GM18519 (cell line): ENCODE measurements around the gene FCSK.
"Not testable (repeated sequence)": the region's sequence is repeated elsewhere in the genome, so short reads cannot be mapped to it uniquely, and the experiment has no call there.

Experiments
- ATAC-seq: cut with Tn5 transposase; IDR thresholded peaks from one replicate; pipeline ENCODE4 v1.9.1; 2021; ENCODE audit warnings: mild to moderate bottlenecking, moderate library complexity; ENCODE audit not compliant: unreplicated experiment, low FRiP score

FCSK gene

DNA sequence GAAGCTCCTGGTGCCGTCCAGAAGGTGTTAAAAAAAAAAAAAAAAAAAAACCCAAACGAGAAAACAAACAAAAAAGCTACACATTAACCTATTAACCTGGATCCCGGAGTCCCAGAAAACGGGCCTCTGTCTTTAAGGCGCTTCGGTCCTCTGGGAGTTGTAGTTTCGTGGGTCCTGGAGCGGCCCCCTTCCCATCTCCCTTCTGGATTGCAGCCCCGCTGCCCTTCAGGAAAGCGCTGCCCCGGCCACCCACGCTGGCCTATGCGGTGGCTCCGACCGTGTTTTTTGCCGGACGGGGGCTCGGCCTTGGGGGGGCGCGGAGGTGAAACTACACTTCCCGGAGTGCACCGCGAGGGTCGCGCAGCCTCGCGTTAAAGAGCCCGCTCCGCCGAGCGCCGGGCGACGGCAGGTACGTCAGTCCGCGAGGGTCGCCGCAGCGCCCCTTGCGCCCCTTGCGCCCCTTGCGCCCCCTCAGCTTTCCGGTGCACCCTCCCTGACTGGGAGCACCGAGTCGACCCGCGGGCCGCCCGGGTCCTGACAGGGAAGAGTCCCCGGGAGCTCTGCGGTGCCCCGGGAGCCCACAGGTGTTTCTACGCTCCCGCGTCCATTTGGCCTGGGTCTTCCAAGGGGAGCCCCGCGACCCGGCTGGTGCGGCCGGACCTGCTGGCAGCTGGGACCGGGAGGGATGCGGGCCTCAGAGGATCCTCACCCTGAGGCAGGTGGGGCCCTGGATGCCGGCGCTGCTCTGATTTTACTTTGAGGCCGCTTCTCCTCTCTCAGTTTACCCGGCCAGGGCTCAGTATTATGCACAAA, at the start of gene FCSK:
Gene FCSK (plus strand): TSS at position 374 of the 813 bp plus-strand sequence. CDS start 8,596 bp downstream, outside the sequence.
- ATAC-seq: peak; percentile 59

DNA sequence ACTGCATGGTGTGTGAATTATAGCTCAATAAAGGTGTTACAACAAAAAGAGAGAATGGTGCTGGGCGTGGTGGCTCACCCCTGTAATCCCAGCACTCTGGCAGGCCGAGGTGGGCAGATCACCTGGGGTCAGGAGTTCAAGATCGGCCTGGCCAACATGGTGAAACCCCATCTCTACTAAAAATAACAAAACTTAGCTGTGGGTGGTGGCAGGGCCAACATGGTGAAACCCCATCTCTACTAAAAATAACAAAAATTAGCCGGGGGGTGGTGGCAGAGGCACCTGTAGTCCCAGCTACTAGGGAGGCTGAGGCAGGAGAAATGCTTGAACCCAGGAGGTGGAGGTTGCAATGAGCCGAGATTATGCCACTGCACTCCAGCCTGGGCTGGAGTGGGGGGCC, 48.3 kb upstream of the FCSK start:
- ATAC-seq: not testable (repeated sequence)

GRCh38 chr16:70407811-70408274, 46.6 kb upstream of the FCSK start:
- ATAC-seq: no peak

DNA sequence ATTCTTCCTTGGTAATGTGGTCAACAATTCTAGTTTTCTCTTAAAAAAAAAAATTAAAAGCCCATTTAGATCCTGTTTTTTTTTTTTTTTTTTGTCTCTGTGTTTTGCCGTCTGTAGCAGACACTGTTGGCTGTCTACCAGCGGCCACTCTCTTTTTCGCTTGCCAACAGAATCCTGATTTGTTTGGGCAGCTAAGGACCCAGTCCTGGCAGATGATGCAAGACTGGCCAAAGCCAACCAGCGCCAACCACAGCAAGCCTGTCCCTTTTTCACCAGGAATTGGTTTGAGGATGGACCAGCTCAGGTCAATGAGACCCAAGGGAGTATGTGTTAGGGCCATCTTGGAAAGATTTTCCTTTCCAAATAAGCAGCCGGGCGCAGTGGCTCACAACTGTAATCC, 43.7 kb upstream of the FCSK start:
- no peak for ATAC-seq

- no peak for ATAC-seq
These were observed 42.0 kb upstream of the FCSK start for GRCh38 chr16:70412385-70412784.

- ATAC-seq: not testable (repeated sequence)
These were observed 40.8 kb upstream of the FCSK start for GRCh38 chr16:70413572-70413971.

DNA sequence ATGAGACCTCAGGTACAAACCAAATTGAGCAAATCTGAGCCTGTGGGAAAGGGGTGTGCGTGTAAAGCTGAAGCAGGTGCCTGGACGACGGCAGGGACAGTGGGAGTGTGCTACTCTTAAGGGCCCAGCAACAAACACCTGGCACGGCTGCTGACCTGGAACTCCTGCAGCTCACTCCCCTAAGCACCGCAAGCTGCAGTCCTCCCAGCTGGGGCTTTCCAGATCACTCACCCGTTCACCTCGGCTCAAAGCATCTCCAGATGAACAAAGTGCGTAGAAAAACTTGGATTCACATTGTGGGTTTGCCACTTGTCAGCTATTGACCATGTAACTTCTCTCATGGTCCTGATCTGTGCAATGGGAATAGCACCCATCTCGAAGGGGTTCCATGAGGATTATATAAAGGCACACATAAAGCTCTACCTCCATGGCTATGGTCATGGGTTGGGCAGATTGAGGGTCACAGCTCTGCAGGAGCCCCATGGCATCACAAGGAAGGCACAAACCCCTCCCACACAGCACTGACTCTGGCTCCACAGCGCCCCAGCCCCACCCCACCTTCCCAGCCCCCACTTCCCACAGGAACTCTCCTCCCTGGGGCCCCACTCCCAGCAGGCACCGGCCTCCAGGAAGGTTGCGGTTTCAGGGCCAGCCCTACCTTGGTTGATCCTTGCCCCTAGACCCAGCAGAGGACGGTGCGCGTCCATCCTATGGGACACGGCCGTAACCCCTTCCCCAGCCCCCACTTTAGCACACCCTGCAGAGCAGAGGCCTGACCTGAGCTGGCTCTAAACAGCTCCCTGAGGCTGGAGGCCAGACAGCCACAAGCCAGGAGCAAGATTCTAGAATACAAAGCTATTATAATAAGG, 37.4 kb upstream of the FCSK start:
- ATAC-seq: no peak

GRCh38 chr16:70417661-70418060, 36.7 kb upstream of the FCSK start:
- ATAC-seq: no peak

GRCh38 chr16:70418274-70418992, 36.0 kb upstream of the FCSK start:
- no peak for ATAC-seq

DNA sequence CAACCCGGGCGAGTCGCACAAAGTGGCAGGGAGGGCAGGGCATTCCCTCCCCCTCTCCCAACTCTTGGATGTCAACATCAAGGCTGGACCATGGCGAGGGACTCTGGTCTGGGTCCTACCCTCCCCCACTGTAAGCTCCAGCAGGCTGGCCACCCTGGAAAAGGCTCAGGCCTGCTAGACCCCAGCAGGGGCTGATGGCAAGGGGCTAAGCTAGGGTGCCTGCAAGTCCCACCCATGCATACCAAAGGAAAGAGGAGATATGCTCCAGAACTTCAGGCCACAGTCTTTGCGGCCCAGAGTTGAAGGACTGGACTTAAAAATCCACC, 35.4 kb upstream of the FCSK start:
- no peak for ATAC-seq

GRCh38 chr16:70419384-70420327, 34.7 kb upstream of the FCSK start:
- ATAC-seq: no peak

DNA sequence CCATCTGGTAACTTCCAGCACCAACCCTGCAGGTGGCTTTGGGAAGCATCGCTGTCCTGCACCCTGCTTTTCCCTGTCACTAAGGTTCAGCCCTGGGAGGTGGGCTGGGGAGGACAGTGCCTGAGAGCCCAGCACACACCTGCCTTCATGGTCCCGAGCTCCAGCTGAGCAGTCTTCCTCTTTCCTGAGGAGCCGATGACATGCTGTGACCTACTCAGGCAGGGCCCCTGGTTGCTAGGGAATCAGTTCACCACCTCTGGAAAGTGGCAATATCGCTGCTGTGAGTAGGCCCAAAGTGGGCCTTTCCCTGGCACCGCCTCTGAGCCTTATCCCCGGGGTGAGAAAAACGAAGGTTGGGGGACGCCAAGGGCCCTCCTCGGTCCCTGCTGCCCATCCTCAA, 33.4 kb upstream of the FCSK start:
- no peak for ATAC-seq

DNA sequence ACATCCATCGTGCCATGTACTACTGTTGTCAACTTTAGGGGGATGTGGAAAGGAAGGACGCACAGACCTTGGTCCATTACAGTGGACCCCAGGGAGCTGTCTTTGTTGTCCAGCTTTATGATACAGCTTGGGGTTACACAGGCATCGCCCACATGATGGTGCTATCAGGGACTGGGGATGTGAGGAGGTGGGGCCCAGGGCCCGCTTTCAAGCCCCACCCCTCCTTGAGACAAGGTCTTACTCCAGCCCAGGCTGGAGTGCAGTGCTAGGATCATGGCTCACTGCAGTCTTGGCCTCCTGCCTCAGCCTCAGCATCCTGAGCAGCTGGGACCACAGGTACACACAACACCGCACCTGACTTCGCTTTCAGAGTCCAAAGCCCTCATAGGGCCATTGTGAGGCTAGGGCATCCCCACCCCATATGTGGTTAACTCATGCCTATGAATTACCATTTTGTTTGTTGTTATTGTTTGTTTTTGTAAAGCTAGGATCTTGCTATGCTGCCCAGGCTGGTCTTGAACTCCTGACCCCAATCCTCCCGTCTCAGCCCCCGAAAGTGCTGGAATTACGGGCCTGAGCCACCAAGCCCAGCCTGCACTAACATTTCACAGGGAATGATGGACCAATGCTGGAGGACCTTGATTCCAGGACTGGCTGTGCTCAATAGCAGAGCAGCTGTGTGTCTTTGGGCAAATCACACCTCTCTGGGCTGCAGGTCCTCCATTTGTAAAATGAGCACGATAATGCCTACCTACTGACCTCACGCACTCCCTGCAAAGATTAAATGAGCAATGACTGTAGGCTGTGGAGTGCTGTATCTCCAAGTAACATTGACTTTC, 32.7 kb upstream of the FCSK start:
- ATAC-seq: no peak

GRCh38 chr16:70422543-70422942, 31.9 kb upstream of the FCSK start:
- no peak for ATAC-seq

DNA sequence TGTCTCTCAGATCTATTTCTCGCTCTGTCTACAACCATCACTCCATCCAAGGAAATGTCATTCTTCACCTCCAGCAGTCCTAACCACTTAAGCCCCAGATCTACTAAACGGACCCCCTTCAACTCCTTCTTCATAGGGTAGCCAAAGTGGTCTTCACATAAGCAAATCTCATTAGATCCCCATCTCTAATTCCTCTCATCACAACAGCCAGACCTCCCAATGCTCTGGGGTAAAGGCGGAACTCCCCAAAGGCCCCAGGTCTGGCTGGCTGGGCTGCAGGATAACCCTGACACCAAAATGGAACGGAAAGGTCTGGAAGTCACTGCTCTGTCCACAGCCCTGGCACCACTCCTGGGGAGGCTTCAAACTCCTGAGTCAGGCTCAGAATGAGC, 26.6 kb upstream of the FCSK start:
- no peak for ATAC-seq

DNA sequence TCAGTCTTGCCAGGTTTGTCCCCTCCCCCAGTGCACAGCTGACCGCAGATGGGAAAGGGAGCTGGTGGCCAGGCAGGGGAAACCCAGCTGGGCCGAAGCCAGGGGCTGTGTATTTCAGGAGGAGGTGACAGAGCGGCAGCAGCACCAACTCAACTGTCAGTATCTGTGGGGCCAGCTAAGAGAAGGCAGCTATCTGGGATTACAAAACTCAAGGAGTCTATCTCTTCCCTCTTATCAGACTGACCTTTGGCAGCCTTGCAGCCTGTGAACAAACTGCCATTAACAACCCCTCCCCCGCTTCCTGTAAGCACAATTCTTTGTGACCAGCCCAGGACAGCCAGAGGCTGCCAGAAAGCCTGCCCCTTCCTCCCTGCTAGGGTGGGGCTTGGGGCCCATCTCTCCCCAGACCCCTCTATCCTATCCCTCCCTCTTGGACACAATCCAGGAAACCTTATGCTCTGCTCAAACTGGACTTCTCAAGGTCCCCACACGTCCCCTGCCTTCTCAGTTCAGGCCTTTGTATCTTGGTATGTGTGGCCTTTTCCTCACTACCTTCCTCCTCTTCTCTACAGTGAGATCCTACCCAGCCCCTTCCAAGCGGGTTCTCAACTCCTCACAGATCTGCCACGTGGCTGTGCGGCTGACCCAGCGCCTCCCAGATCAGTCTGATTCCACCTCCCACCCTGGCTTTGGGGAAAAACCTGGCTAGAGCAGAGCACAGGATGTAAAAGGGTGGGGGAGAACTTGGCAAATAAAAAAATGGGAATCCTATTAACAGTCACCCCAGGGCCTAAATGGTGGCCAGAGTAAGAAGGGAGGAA, 26.0 kb upstream of the FCSK start:
- no peak for ATAC-seq

DNA sequence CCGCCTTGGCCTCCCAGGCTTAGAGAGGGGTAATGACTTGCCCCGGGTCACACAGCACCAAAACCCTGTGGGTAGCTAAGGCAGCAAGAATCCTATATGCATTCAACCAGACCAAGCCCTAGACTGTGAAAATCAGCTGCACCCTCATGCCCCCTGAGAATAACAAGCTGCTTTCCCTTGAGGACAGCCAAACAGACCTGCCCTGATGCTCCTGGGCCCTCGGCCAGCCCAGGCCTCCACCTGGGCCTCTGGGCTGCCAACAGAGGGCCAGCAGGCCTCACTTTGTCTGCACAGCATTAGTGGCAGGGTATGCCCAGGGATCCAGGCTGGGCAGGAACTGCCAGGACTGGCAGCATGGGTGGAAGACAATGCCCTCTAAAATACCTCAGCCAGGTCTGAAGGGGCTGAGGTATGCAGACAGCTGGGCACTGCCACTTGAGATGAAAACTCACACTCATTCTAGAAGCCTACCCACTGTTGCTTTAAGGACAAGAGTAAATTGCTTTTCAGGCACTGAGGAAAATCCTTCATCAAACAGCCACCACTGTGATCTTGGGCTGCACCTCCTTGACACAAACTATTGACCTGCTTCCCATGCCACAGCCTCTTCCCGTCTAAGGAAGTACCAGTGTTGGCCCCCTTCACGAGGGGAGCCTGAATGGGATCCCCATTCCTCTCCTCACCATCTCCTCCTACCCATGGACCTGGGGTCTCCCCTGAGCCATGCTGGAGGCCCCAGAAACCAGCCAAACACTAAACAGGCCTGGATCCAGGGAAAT, 24.3 kb upstream of the FCSK start:
- ATAC-seq: no peak
